AG04449 (cell line): Measurements from ENCODE around the gene MYOD1.

ENCODE experiments used
- CTCF ChIA-PET: fragments of 350-600 bp; formaldehyde crosslinking; extraction: SDS; loops from one replicate; lab custom pipeline; 2021; ENCODE audit warnings: antibody characterized with exemption; lab: Yijun Ruan, JAX
- POLR2A ChIA-PET: fragments of 400-600, 350-600 bp; formaldehyde crosslinking; extraction: SDS; loops from one replicate; lab custom pipeline; 2020; ENCODE audit warnings: antibody characterized with exemption, inconsistent platforms; lab: Yijun Ruan, JAX
- DNase-seq: peaks from one replicate; pipeline ENCODE4 v3.0.0-alpha.2; 2010; ENCODE audit warnings: low read depth, low spot score
- H3K4me3 ChIP-seq: 2 replicates; pipeline ENCODE4 v1.5.1; 2011; ENCODE audit warnings: low read depth, mild to moderate bottlenecking, control low read depth, low read length
- CTCF ChIP-seq: IDR thresholded peaks from one replicate; pipeline ENCODE4 v1.5.1; 2011; ENCODE audit warnings: mild to moderate bottlenecking, moderate library complexity, low read length, control low read depth, inconsistent platforms; ENCODE audit not compliant: insufficient read depth; ENCODE audit errors: missing control alignments

MYOD1 gene

GRCh38 chr11:17700991-17701390 is 18.4 kb upstream of the MYOD1 start:
- TF ChIP-seq CTCF: no peak
- DNase-seq: no peak
- ChIA-PET CTCF (interaction anchor here (1.1 kb wide), 1 partner anchor 28 kb away, joined by 3 read pairs; no protein-coding TSS in a partner anchor), POLR2A (no interaction called here)
- H3K4me3 ChIP-seq: no peak overlapping the region

DNA sequence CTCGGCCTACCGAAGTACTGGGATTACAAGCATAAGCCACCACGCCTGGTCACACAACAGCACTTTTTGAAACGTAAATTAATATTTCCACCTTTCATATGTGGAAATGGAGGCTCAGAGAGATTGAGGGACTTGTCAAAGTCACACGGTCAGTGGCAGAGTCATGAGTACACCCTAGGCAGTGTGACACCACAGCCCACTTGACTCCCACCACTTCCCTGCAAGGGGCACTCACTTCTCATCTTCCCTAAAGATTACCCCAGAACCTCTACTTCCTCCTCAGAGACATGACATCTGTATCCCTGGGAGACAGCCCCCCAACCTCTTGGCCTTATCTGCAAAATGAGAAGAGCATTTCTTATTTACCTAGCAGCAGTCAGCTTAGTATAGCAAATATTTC is 16.5 kb upstream of the MYOD1 start:
- no peak for DNase-seq
- no peak overlapping the region for H3K4me3 ChIP-seq
- TF ChIP-seq CTCF: no peak
- POLR2A ChIA-PET: no interaction called here
- CTCF ChIA-PET: no interaction called here

DNA sequence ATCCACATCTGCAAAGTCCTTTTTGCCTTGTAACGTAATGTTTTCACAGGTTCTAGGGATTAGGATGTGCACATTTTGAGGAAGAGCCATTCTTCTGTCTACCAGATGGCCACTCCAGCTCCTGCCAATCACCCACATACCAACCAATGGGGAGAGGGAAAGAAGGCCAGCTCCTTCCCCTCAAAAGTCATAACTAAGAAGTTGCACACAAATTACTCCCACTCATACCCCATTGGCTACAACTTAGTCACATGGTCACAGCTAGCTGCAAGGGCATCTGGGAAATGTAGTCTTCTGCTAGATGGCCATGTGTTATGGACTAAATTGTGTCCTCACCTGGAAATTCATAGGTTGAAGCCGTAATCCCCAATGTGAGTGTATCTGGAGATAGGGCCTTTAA is 15.4 kb upstream of the MYOD1 start:
- H3K4me3 ChIP-seq: no peak overlapping the region
- CTCF ChIA-PET: no interaction called here
- TF ChIP-seq CTCF: no peak
- POLR2A ChIA-PET: no interaction called here
- DNase-seq: no peak

DNA sequence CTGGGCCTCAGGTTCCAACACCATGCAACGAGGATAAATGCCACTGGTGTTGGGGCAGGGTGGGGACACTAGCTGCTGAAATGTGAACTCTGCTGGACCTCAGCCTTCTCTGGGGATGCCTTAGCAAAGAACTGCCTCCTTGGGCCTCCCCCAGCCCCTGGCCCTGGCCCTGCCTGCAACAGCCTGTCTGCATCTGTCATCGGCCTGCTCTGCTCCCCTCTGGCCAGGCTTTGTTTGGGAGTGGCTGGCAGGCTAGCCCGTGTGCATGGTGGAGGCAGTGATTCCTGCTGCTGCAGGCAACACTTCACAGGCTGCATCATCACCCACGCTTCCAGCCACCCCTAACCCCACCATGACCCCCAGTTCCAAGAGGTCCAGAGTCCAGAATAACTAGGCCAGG is 11.5 kb upstream of the MYOD1 start:
- CTCF ChIA-PET: no interaction called here
- DNase-seq: no peak
- H3K4me3 ChIP-seq: no peak overlapping the region
- no peak for TF ChIP-seq CTCF
- POLR2A ChIA-PET: no interaction called here

DNA sequence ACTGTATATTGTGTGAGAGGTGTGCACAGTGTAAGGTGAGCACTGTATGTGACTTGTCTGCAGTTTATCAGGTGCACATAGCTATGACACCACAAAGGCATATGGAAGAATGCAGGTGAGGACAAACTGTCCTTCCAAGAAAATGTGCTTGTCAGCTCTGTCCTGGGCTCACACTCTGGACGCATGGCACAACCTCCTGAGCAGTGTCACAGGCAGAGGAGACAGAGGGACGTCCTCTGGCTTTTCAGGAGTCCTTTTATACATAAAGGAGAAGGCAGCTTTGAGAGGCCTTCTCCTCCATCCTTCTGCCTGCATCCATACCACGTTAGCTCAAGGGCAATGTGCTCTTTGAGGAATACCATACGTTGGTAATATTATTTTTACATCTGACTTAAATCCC is 7.5 kb upstream of the MYOD1 start:
- CTCF ChIA-PET: interaction anchor here (1.6 kb wide), 1 partner anchor 19 kb away, joined by 8 read pairs; no protein-coding TSS in a partner anchor

DNA sequence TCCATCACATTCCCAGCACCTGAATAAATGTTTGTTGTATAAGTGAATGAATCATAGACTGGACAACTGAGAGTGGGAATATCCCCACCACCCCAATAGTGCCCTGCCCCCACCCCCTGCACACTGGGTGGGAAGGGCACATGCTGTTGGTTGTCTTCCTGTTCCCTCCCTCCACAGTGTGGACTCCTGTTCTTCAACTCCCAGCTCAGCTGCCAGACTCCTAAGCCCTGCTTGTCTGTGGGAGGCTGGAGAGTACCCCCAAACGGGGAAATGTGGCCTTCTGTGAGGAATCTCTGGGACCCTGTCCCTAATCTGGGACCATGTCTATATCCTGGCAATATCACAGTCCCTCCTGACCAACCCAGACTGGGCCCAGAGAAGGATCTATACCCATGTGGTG is 5.5 kb upstream of the MYOD1 start:
- H3K4me3 ChIP-seq: no peak overlapping the region
- ChIA-PET POLR2A (no interaction called here), CTCF (no interaction called here)
- no peak for TF ChIP-seq CTCF
- DNase-seq: no peak

More for the DNA sequence above, 7.5 kb upstream of the MYOD1 start:
- DNase-seq: no peak
- POLR2A ChIA-PET: no interaction called here
- H3K4me3 ChIP-seq: no peak overlapping the region
- TF ChIP-seq CTCF: no peak
